Prostate gland (tissue), 2 donors: Measurements from ENCODE around the gene GOLGA6A. TPM values are rescaled to one million over a fixed set of nuclear protein-coding genes. Genes with fewer than 3 reads are reported as not detected.

Source experiments
- DNase-seq: peaks from one replicate; pipeline ENCODE4 v3.0.0-alpha.2; 2019; ENCODE audit warnings: low spot score
- H3K27ac ChIP-seq, 2 donors: fragments of 200-600 bp; sonication (generic); 2 replicates each; pipeline ENCODE4 v1.5.1; 2017 to 2019
- H3K27me3 ChIP-seq: fragments of 200-600 bp; sonication (generic); replicated peaks from 2 replicates; pipeline ENCODE4 v1.5.1; 2019; ENCODE audit not compliant: insufficient read depth
- H3K36me3 ChIP-seq, 2 donors: fragments of 200-600 bp; sonication (generic); 1 replicate in 1 of 2; 2 replicates in 1 of 2; pipeline versions ENCODE4 v1.5.1 to v1.8.1; 2017 to 2019
- H3K4me1 ChIP-seq: fragments of 200-600 bp; sonication (generic); replicated peaks from 2 replicates; pipeline ENCODE4 v1.5.1; 2019
- H3K4me3 ChIP-seq, 2 donors: fragments of 200-600 bp; sonication (generic); 2 replicates each; pipeline ENCODE4 v1.5.1; 2017 to 2019
- H3K9me3 ChIP-seq: fragments of 200-600 bp; sonication (generic); 2 replicates; pipeline ENCODE4 v1.5.1; 2017
- POLR2A ChIP-seq: fragments of 450-650 bp; IDR thresholded peaks from one replicate; pipeline ENCODE4 v1.6.1; 2016; ENCODE audit warnings: antibody characterized with exemption, mild to moderate bottlenecking
- POLR2AphosphoS5 ChIP-seq: sonication (generic); formaldehyde crosslinking; IDR thresholded peaks from one replicate; pipeline ENCODE4 v1.6.1; 2017; ENCODE audit warnings: antibody characterized with exemption
- WGBS: methylation state at CpG from one replicate; pipeline ENCODE4 v1.1.5; 2018; 5-methylcytosine and 5-hydroxymethylcytosine counted together
- intact Hi-C: fragments of 100-400 bp; cut with DNase I; formaldehyde crosslinking; loops from one replicate; pipeline ENCODE4 v1.14.2; 2022
- total RNA-seq, 2 donors: library from RNA; depleted of rRNA; stranded (reverse); fragments of >200 nt; gene quantifications; one replicate each; pipeline ENCODE4 v1.1.0, GENCODE V29; 2016
- TF ChIP-seq, protein P1 (sequence below), 4 experiments: fragments of 200-600 bp in 2 of 4; fragments of 450-650 bp in 2 of 4; sonication (generic) in 2 of 4; IDR thresholded peaks; 1 replicate in 3 of 4; 2 replicates in 1 of 4; pipeline ENCODE4 v1.5.1; 2016 to 2019; ENCODE audit warnings: antibody characterized with exemption in 4 of 4, mild to moderate bottlenecking in 2 of 4, moderate library complexity in 2 of 4

GOLGA6A gene
- total RNA-seq, 2 donors from 2014 or later = 4.4 TPM; not detected in 1

DNA sequence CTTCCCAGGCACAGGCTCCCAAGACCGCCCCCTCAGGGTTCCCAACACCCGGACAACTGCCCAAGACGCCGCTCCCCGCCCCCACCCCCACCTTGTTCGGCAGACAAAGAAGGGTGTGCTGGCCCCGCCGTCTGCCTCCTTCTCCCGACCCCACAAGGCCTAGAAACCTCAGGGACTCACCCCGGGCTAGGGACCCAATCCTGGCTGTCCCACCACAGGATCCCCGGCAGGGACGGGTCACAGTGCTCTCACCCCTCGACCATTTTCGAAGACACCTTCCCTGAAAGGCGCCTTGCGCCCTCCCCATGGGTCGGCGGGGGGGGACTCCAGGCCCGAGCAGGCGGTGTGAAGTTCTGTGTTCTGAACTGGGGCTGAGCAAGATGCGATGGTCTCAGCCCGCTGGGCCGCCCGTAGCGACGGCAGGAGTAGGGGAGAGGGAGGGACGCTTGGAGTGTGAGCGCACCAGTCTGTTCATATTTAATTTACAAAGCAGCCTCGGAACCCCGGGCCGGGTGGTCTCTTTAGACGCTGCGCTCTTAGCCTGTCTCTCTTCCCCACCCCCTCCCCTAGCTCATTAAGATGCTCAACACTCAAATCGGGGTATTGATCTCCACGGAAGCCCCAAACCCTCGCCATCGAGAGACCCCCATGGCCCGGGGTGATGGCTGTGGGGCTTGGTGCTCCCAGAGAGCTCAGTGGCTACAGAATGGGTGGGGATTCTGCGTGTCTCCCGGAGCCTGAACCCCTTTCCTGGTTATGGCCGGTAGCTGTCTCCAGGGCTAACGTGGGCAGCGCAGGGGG, 46.6 kb upstream of the GOLGA6A start:
- DNase-seq = no peak
- Histone ChIP-seq H3K9me3 (no peaks in the 10 kb centered on the region), H3K36me3 (no peaks in the 10 kb centered on the region), H3K27me3 (peaks cover 55% of the 10 kb centered on the region), H3K4me1 (peaks cover 7% of the 10 kb centered on the region), H3K27ac (no peak overlapping the region), H3K4me3 (no peak overlapping the region)
- intact Hi-C loops = loop anchor here (5.0 to 10.0 kb wide), 2 partner anchors 154 to 178 kb away; no protein-coding TSS in a partner anchor
- 5% methylated on average over 42 of the region's 43 CpGs for WGBS
- TF ChIP-seq POLR2A (no peak), POLR2AphosphoS5 (no peak)
- TF ChIP-seq, protein P1, sequence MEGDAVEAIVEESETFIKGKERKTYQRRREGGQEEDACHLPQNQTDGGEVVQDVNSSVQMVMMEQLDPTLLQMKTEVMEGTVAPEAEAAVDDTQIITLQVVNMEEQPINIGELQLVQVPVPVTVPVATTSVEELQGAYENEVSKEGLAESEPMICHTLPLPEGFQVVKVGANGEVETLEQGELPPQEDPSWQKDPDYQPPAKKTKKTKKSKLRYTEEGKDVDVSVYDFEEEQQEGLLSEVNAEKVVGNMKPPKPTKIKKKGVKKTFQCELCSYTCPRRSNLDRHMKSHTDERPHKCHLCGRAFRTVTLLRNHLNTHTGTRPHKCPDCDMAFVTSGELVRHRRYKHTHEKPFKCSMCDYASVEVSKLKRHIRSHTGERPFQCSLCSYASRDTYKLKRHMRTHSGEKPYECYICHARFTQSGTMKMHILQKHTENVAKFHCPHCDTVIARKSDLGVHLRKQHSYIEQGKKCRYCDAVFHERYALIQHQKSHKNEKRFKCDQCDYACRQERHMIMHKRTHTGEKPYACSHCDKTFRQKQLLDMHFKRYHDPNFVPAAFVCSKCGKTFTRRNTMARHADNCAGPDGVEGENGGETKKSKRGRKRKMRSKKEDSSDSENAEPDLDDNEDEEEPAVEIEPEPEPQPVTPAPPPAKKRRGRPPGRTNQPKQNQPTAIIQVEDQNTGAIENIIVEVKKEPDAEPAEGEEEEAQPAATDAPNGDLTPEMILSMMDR (IDR thresholded peaks at IDR 0.05) = no peak

DNA sequence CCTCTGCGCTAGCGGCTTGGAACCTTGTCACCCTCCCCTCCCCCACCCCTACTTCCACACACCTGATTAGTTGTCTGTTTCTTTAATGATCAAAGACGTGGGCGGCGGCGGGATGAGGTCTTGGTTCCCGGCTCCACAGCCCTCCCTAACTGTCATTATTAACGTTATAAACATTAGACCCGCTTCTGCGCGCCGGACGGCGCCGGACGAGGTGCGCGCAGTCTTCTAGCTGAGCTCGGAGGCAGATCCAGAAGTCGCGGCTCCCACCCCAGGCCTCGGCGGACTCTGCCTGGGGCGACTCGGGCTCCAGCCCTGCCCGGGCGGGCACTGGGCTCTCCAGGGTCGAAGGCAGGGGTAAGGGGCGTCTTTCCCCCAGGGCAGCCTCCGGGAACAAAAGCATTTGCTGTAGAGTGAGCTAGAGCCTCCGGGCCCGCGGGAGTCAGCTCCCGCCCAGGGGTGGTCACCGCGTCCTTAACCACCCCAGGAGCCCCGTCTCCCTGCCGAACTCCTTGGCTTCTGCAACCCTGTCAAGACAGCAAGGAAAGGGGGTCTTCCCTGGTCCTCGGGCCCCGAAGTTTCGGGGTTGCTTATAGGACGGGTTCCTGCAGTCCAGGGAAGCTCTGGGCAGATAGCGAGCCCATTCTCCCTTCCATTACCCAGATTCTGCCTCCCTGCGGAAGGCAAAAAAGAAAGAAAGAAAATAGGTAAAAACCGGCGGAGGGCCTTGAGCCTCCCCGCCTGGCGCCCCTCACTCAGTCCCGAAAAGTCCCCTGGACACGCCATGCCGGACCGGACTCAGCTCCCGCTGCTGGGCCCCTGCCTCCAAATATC, 45.8 kb upstream of the GOLGA6A start:
- Histone ChIP-seq H3K27ac (no peak overlapping the region), H3K4me1 (peaks cover 7% of the 10 kb centered on the region), H3K27me3 (peaks cover 46% of the 10 kb centered on the region), H3K9me3 (no peaks in the 10 kb centered on the region), H3K4me3 (peak overlapping the region; percentile 16 to 26), H3K36me3 (no peaks in the 10 kb centered on the region)
- intact Hi-C loops = loop anchor here (2.0 to 10.0 kb wide), 3 partner anchors 153 to 195 kb away; no protein-coding TSS in a partner anchor
- TF ChIP-seq POLR2AphosphoS5 (no peak), POLR2A (no peak)
- TF ChIP-seq, protein P1 (IDR thresholded peaks at IDR 0.05) = no peak
- 8% methylated on average over 53 of the region's 53 CpGs for WGBS
- DNase-seq = no peak

DNA sequence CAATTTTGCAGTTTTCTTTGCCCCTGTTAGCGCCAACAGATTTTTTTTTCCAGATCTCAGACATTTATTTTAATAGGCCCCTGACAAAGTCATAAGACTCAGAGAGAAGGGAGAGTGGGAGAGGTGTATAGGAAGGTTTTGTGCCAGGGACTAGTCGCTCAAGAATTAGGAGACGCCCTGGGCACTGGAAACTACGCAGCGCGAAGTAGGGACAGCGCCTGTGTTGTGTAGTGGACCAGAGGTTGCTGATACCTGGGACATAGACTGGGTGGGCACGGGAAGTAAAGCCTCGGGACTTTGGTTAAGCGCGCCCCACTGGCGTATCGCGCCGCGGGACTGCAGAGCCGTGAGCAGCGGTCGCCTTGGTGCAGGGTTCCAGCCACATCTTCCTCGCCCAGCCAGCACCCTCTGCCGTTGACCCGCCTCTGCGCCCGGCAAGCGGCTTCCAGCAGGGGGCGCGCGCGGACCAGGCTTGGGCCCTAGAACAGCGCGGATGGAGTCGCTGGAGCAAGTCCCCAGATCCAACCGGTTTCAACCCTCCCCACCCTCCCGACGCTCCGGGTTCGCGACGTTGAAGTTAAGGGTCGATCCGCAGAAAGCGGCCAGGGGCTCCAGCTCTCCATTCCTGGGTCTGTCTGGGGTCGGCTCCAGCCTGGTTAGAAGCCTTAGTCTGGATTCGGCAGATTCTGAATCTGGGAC, 45.1 kb upstream of the GOLGA6A start:
- H3K4me1 ChIP-seq = peaks cover 7% of the 10 kb centered on the region
- no peak overlapping the region for H3K27ac ChIP-seq
- TF ChIP-seq, protein P1 (IDR thresholded peaks at IDR 0.05) = peak; percentile 95 to 98 (median 96)
- TF ChIP-seq POLR2AphosphoS5 (peak; percentile 26), POLR2A (no peak)
- peak overlapping the region; percentile 16 to 26 for H3K4me3 ChIP-seq
- intact Hi-C loops = loop anchor here (2.0 to 10.0 kb wide), 3 partner anchors 153 to 195 kb away; no protein-coding TSS in a partner anchor
- peak; percentile 84 for DNase-seq
- 7% methylated on average over 44 of the region's 44 CpGs for WGBS
- H3K27me3 ChIP-seq = peaks cover 40% of the 10 kb centered on the region
- no peaks in the 10 kb centered on the region for H3K36me3 ChIP-seq
- no peaks in the 10 kb centered on the region for H3K9me3 ChIP-seq

DNA sequence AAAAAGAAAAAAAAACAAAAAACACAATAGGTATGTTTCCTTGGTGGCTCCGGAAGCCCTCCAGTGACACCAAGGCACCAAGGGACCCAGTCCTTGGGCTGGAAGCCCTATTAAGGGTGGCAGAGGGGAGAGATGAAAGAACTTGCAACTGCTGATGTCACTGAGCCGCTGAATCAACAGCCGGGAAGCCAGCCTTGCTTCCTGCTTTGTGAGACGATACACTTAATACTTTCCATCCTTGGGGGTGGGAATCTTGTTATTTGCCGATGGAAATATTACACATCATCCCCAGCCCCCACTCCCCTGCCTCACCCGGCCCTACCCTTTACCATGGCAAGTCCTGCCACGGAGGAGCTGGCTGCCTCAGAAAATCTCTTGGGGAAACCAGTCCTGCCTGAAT, 42.4 kb upstream of the GOLGA6A start:
- peaks cover 7% of the 10 kb centered on the region for H3K4me1 ChIP-seq
- H3K9me3 ChIP-seq = no peaks in the 10 kb centered on the region
- TF ChIP-seq POLR2A = no peak
- TF ChIP-seq POLR2AphosphoS5 = no peak
- TF ChIP-seq, protein P1 (IDR thresholded peaks at IDR 0.05) = no peak
- H3K4me3 ChIP-seq = no peak overlapping the region
- H3K27ac ChIP-seq = no peak overlapping the region
- intact Hi-C loops = loop anchor here (5.0 to 10.0 kb wide), 2 partner anchors 150 to 183 kb away; no protein-coding TSS in a partner anchor
- H3K27me3 ChIP-seq = peaks cover 28% of the 10 kb centered on the region
- no peaks in the 10 kb centered on the region for H3K36me3 ChIP-seq
- no peak for DNase-seq
- 60% methylated on average over 7 of the region's 7 CpGs for WGBS
